H1 (cell line): ENCODE data around the gene PIP5K1C.

Experiments used
- ATF2 ChIP-seq: IDR thresholded peaks from 2 replicates; pipeline ENCODE4 v1.6.1; 2012; ENCODE audit warnings: low read length, inconsistent platforms
- CTCF ChIP-seq, 3 experiments: IDR thresholded peaks; 1 replicate in 2 of 3; 2 replicates in 1 of 3; pipeline versions ENCODE4 v1.5.1 to v1.6.1; 2011; ENCODE audit warnings: low read length in 3 of 3, mild to moderate bottlenecking in 3 of 3, inconsistent platforms in 2 of 3, low read depth in 1 of 3, moderate library complexity in 1 of 3; ENCODE audit not compliant: insufficient read depth in 1 of 3; ENCODE audit errors: control extremely low read depth in 1 of 3
- EP300 ChIP-seq, 2 experiments: IDR thresholded peaks; 1 replicate in 1 of 2; 2 replicates in 1 of 2; pipeline ENCODE4 v1.6.1; 2011 to 2012; ENCODE audit warnings: low read depth in 2 of 2, low read length in 2 of 2, mild to moderate bottlenecking in 2 of 2, borderline replicate concordance in 1 of 2, inconsistent platforms in 1 of 2, moderate library complexity in 1 of 2
- EZH2 ChIP-seq: fragments of 200-600 bp; sonication (generic); IDR thresholded peaks from 2 replicates; pipeline ENCODE4 v1.7.1; 2012; ENCODE audit warnings: low read depth, mild to moderate bottlenecking, moderate library complexity, low read length, inconsistent platforms; ENCODE audit not compliant: severe bottlenecking
- GABPA ChIP-seq: IDR thresholded peaks from 2 replicates; pipeline ENCODE4 v1.6.1; 2011; ENCODE audit warnings: mild to moderate bottlenecking, low read length, moderate library complexity, borderline replicate concordance; ENCODE audit not compliant: insufficient read depth
- MAFK ChIP-seq: IDR thresholded peaks from 2 replicates; pipeline ENCODE4 v1.6.1; 2012; ENCODE audit warnings: low read depth, mild to moderate bottlenecking, improper control_type of control experiment, low read length
- RAD21 ChIP-seq, 2 experiments: IDR thresholded peaks in 1 of 2; conservative IDR thresholded peaks in 1 of 2; 2 replicates each; pipeline ENCODE4 v1.6.1; 2011; ENCODE audit warnings: low read depth in 2 of 2, low read length in 2 of 2, improper control_type of control experiment in 1 of 2, inconsistent platforms in 1 of 2, mild to moderate bottlenecking in 1 of 2, moderate library complexity in 1 of 2
- RFX5 ChIP-seq: IDR thresholded peaks from 2 replicates; pipeline ENCODE4 v1.6.1; 2011; ENCODE audit warnings: low read depth, low read length, improper control_type of control experiment, borderline replicate concordance
- RXRA ChIP-seq: IDR thresholded peaks from 2 replicates; pipeline ENCODE4 v1.6.1; 2011; ENCODE audit warnings: low read depth, mild to moderate bottlenecking, low read length, moderate library complexity; ENCODE audit not compliant: insufficient read depth
- SP1 ChIP-seq: IDR thresholded peaks from 2 replicates; pipeline ENCODE4 v1.6.1; 2011; ENCODE audit warnings: low read depth, low read length
- TBP ChIP-seq: IDR thresholded peaks from 2 replicates; pipeline ENCODE4 v1.6.1; 2011; ENCODE audit warnings: low read depth, low read length, improper control_type of control experiment
- TEAD4 ChIP-seq: IDR thresholded peaks from 2 replicates; pipeline ENCODE4 v1.6.1; 2012; ENCODE audit warnings: low read depth, low read length, inconsistent platforms, mixed read lengths
- USF2 ChIP-seq: IDR thresholded peaks from 2 replicates; pipeline ENCODE4 v1.6.1; 2011; ENCODE audit warnings: low read length, improper control_type of control experiment
- TF ChIP-seq, protein P1 (sequence below): IDR thresholded peaks from 2 replicates; pipeline ENCODE4 v1.6.1; 2012; ENCODE audit warnings: inconsistent platforms

GRCh38 chr19:3693025-3693925, 7.0 kb downstream of the PIP5K1C start:
- TF ChIP-seq EZH2 (no peak), RFX5 (no peak), USF2 (no peak), EP300 (IDR thresholded peaks at IDR 0.05; ENCODE audit: borderline replicate concordance in 1 of 2, low read depth in 2 of 2, low read length in 2 of 2) (no peak), SP1 (no peak), TEAD4 (no peak), GABPA (no peak), RAD21 (IDR thresholded peaks at IDR 0.05 in 1 of 2, conservative IDR thresholded peaks at IDR 0.05 in 1 of 2; ENCODE audit: low read depth in 2 of 2, low read length in 2 of 2) (no peak), ATF2 (no peak), RXRA (no peak), CTCF (IDR thresholded peaks at IDR 0.05; ENCODE audit: control extremely low read depth in 1 of 3, insufficient read depth in 1 of 3, low read depth in 1 of 3, low read length in 3 of 3) (no peak), TBP (no peak), MAFK (no peak)
- TF ChIP-seq, protein P1, sequence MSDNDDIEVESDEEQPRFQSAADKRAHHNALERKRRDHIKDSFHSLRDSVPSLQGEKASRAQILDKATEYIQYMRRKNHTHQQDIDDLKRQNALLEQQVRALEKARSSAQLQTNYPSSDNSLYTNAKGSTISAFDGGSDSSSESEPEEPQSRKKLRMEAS = no peak
